Chondrocyte (in vitro differentiated cells): Measurements from ENCODE around the gene PYCR2. TPM values are rescaled to one million over a fixed set of nuclear protein-coding genes. Genes with fewer than 3 reads are reported as not detected.

Source experiments
- DNase-seq: peaks from one replicate; pipeline ENCODE4 v3.0.0; 2021; ENCODE audit warnings: mixed read lengths, low spot score
- H3K27ac Mint-ChIP-seq: one replicate; pipeline ENCODE4 v1.8.0; 2021; ENCODE audit warnings: mild to moderate bottlenecking, moderate library complexity, mixed read lengths; ENCODE audit not compliant: unreplicated experiment
- H3K27me3 Mint-ChIP-seq: 2 replicates; pipeline ENCODE4 v1.8.0; 2021; ENCODE audit warnings: low read depth, mixed read lengths
- H3K36me3 Mint-ChIP-seq: 2 replicates; pipeline ENCODE4 v1.8.0; 2021; ENCODE audit warnings: low read depth, mixed read lengths
- H3K4me1 Mint-ChIP-seq: 2 replicates; pipeline ENCODE4 v1.8.0; 2021; ENCODE audit warnings: low read depth, mild to moderate bottlenecking, mixed read lengths
- H3K4me3 Mint-ChIP-seq: one replicate; pipeline ENCODE4 v1.8.0; 2021; ENCODE audit warnings: mild to moderate bottlenecking, moderate library complexity, mixed read lengths; ENCODE audit not compliant: unreplicated experiment
- H3K9me3 Mint-ChIP-seq: 2 replicates; pipeline ENCODE4 v1.8.0; 2021; ENCODE audit warnings: low read depth, mixed read lengths
- total RNA-seq: library from RNA; stranded (reverse); gene quantifications from 3 replicates; pipeline ENCODE4 v1.2.1, GENCODE V29; 2021
- TF ChIP-seq, protein P1 (sequence below): fragments of 200-600 bp; sonication (generic); IDR thresholded peaks from 2 replicates; pipeline ENCODE4 v1.5.0; 2021; ENCODE audit warnings: antibody characterized with exemption, mild to moderate bottlenecking, moderate library complexity

Gene PYCR2
- total RNA-seq, 1 donor from 2014 or later: 43.4 TPM

- Mint-ChIP-seq H3K9me3 (no peaks in the 10 kb centered on the region), H3K36me3 (no peaks in the 10 kb centered on the region), H3K27ac (no peak overlapping the region), H3K4me1 (peaks cover 19% of the 10 kb centered on the region), H3K27me3 (peaks cover 23% of the 10 kb centered on the region), H3K4me3 (no peak overlapping the region)
- DNase-seq: no peak
- TF ChIP-seq, protein P1, sequence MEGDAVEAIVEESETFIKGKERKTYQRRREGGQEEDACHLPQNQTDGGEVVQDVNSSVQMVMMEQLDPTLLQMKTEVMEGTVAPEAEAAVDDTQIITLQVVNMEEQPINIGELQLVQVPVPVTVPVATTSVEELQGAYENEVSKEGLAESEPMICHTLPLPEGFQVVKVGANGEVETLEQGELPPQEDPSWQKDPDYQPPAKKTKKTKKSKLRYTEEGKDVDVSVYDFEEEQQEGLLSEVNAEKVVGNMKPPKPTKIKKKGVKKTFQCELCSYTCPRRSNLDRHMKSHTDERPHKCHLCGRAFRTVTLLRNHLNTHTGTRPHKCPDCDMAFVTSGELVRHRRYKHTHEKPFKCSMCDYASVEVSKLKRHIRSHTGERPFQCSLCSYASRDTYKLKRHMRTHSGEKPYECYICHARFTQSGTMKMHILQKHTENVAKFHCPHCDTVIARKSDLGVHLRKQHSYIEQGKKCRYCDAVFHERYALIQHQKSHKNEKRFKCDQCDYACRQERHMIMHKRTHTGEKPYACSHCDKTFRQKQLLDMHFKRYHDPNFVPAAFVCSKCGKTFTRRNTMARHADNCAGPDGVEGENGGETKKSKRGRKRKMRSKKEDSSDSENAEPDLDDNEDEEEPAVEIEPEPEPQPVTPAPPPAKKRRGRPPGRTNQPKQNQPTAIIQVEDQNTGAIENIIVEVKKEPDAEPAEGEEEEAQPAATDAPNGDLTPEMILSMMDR: no peak
These were observed 22.1 kb upstream of the PYCR2 start for GRCh38 chr1:225946082-225946620.

DNA sequence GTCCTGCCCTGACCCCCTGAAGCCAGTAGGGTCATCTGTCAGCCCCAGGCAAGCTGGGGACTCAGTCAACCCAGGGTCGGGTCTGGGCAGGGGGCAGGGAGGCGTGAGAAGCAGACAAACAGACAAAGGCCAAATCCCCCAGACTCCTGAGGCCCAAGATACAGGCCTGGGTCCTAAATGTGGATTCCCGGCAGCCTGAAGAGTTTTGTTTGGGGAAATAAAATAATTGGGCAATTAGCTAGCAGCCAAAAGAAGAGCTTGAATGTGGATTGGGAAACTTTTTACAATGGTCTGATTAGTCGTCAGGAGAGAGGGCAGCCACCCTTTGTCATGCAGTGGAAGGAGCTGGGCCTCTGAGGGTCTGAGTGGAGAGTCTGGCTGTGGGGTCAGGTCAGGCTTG, 21.5 kb upstream of the PYCR2 start:
- no peak for DNase-seq
- Mint-ChIP-seq H3K36me3 (no peaks in the 10 kb centered on the region), H3K4me1 (peaks cover 22% of the 10 kb centered on the region), H3K27me3 (peaks cover 20% of the 10 kb centered on the region), H3K4me3 (no peak overlapping the region), H3K9me3 (no peaks in the 10 kb centered on the region), H3K27ac (no peak overlapping the region)
- TF ChIP-seq, protein P1: no peak

DNA sequence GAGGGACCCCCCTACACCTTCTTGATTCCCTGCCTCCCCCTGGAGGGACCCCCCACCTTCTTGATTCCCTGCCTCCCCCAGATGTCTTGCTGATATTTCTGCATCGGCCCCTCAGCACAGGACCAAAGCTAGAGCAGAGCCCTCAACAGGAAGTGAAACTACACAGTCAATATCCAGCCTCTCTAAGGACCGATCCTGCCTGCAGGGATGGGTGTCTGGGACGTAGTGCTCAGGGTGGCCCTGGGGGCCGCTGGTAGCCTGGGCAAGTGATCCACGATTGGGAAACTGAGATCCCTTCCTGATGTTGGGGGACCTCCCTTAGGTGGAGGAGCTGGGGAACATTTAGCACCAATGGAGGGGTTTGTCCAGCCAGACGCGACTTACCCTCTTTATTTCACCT, 20.9 kb upstream of the PYCR2 start:
- H3K9me3 Mint-ChIP-seq: no peaks in the 10 kb centered on the region
- TF ChIP-seq, protein P1: no peak
- H3K4me1 Mint-ChIP-seq: peaks cover 28% of the 10 kb centered on the region
- H3K4me3 Mint-ChIP-seq: no peak overlapping the region
- peaks cover 20% of the 10 kb centered on the region for H3K27me3 Mint-ChIP-seq
- no peak overlapping the region for H3K27ac Mint-ChIP-seq
- H3K36me3 Mint-ChIP-seq: no peaks in the 10 kb centered on the region
- no peak for DNase-seq

GRCh38 chr1:225944387-225944786, 20.3 kb upstream of the PYCR2 start:
- peaks cover 19% of the 10 kb centered on the region for H3K27me3 Mint-ChIP-seq
- no peaks in the 10 kb centered on the region for H3K36me3 Mint-ChIP-seq

GRCh38 chr1:225943582-225943981, 19.5 kb upstream of the PYCR2 start:
- DNase-seq: no peak
- Mint-ChIP-seq H3K36me3 (no peaks in the 10 kb centered on the region), H3K4me1 (peaks cover 28% of the 10 kb centered on the region), H3K27me3 (peaks cover 11% of the 10 kb centered on the region), H3K9me3 (no peaks in the 10 kb centered on the region), H3K4me3 (no peak overlapping the region), H3K27ac (no peak overlapping the region)
- TF ChIP-seq, protein P1: no peak

More at GRCh38 chr1:225944387-225944786, 20.3 kb upstream of the PYCR2 start:
- Mint-ChIP-seq H3K27ac (no peak overlapping the region), H3K4me3 (no peak overlapping the region), H3K9me3 (no peaks in the 10 kb centered on the region), H3K4me1 (peaks cover 28% of the 10 kb centered on the region)
- TF ChIP-seq, protein P1: no peak
- DNase-seq: no peak
